ENCODE data around the gene SMYD3.

The SMYD3 gene

GRCh38 chr1:245956225-245956624 lies 550.9 kb downstream of the SMYD3 start:
- no peak overlapping the region for H3K4me2 ChIP-seq (ENCODE audit: low read length, poor library complexity, severe bottlenecking)
- H2BK5ac ChIP-seq (ENCODE audit: low read depth, low read length, poor library complexity, severe bottlenecking) = no peak overlapping the region
- H3K23ac ChIP-seq (ENCODE audit: low read length in 2 of 2) = no peak overlapping the region
- WGBS = 81% methylated on average over 4 of the region's 4 CpGs
- H3K4me3 ChIP-seq (ENCODE audit: insufficient read depth in 1 of 2, low read depth in 1 of 2, low read length in 2 of 2) = no peak overlapping the region
- H4K91ac ChIP-seq (ENCODE audit: low read length) = no peak overlapping the region
- no peak for DNase-seq
- no peak overlapping the region for H3K9ac ChIP-seq (ENCODE audit: low read length)
- peak overlapping the region in 1 of 2 experiments; percentile 28 for H3K18ac ChIP-seq (ENCODE audit: low read depth in 1 of 2, low read length in 2 of 2)
- H4K8ac ChIP-seq (ENCODE audit: low read length) = no peak overlapping the region
- no peak overlapping the region for H2AK5ac ChIP-seq (ENCODE audit: low read length, severe bottlenecking)
- H3K27ac ChIP-seq (ENCODE audit: low read length, poor library complexity, severe bottlenecking) = no peak overlapping the region
- no peaks in the 10 kb centered on the region for H3K36me3 ChIP-seq (ENCODE audit: control insufficient read depth in 1 of 2, insufficient read depth in 2 of 2, low read depth in 1 of 2, low read length in 2 of 2)
- H2AFZ ChIP-seq (ENCODE audit: low read depth, low read length) = no peak overlapping the region
- no peaks in the 10 kb centered on the region for H3K79me1 ChIP-seq (replicated peaks; ENCODE audit: low read length, poor library complexity, severe bottlenecking)
- H3K27me3 ChIP-seq (ENCODE audit: control insufficient read depth in 1 of 2, insufficient read depth in 1 of 2, low read length in 2 of 2) = no peaks in the 10 kb centered on the region
- H2BK12ac ChIP-seq (ENCODE audit: low read length in 2 of 2) = peak overlapping the region; percentile 38 to 94
- H3K9me3 ChIP-seq (ENCODE audit: control insufficient read depth, low read length) = no peaks in the 10 kb centered on the region
- no peak overlapping the region for H2BK15ac ChIP-seq (ENCODE audit: low read depth, poor library complexity, severe bottlenecking)
- H3K14ac ChIP-seq (ENCODE audit: low read length in 2 of 2) = no peak overlapping the region
- H3K4me1 ChIP-seq (ENCODE audit: control insufficient read depth, insufficient read depth, low read depth, low read length) = peaks cover 3% of the 10 kb centered on the region
- H3K4ac ChIP-seq (ENCODE audit: low read depth in 1 of 2, low read length in 2 of 2) = peak overlapping the region in 1 of 2 experiments; percentile 76
- H2BK120ac ChIP-seq (ENCODE audit: low read depth, low read length) = no peak overlapping the region

- Histone ChIP-seq H3K23ac (ENCODE audit: low read length in 2 of 2) (no peak overlapping the region), H3K18ac (ENCODE audit: low read depth in 1 of 2, low read length in 2 of 2) (peak overlapping the region; percentile 57 to 71), H3K36me3 (ENCODE audit: control insufficient read depth in 1 of 2, insufficient read depth in 2 of 2, low read depth in 1 of 2, low read length in 2 of 2) (peaks cover 0 to 1% of the 10 kb centered on the region in 2 experiments), H3K14ac (ENCODE audit: low read length in 2 of 2) (no peak overlapping the region), H4K91ac (ENCODE audit: low read length) (no peak overlapping the region), H3K4ac (ENCODE audit: low read depth in 1 of 2, low read length in 2 of 2) (peak overlapping the region in 1 of 2 experiments; percentile 64), H3K4me3 (ENCODE audit: insufficient read depth in 1 of 2, low read depth in 1 of 2, low read length in 2 of 2) (peak overlapping the region in 1 of 2 experiments; percentile 74), H3K4me1 (ENCODE audit: control insufficient read depth, insufficient read depth, low read depth, low read length) (peaks cover 4% of the 10 kb centered on the region), H2AFZ (ENCODE audit: low read depth, low read length) (no peak overlapping the region), H3K9me3 (ENCODE audit: control insufficient read depth, low read length) (no peaks in the 10 kb centered on the region), H2BK5ac (ENCODE audit: low read depth, low read length, poor library complexity, severe bottlenecking) (no peak overlapping the region), H2BK12ac (ENCODE audit: low read length in 2 of 2) (peak overlapping the region in 1 of 2 experiments; percentile 87), H3K9ac (ENCODE audit: low read length) (peak overlapping the region; percentile 91), H3K79me1 (replicated peaks; ENCODE audit: low read length, poor library complexity, severe bottlenecking) (peaks cover 4% of the 10 kb centered on the region), H2BK120ac (ENCODE audit: low read depth, low read length) (no peak overlapping the region), H2AK5ac (ENCODE audit: low read length, severe bottlenecking) (no peak overlapping the region), H4K8ac (ENCODE audit: low read length) (no peak overlapping the region), H3K4me2 (ENCODE audit: low read length, poor library complexity, severe bottlenecking) (no peak overlapping the region), H2BK15ac (ENCODE audit: low read depth, poor library complexity, severe bottlenecking) (no peak overlapping the region), H3K27me3 (ENCODE audit: control insufficient read depth in 1 of 2, insufficient read depth in 1 of 2, low read length in 2 of 2) (no peaks in the 10 kb centered on the region), H3K27ac (ENCODE audit: low read length, poor library complexity, severe bottlenecking) (no peak overlapping the region)
- peak; percentile 56 for DNase-seq
- WGBS = 76% methylated on average over 6 of the region's 8 CpGs
Observed at GRCh38 chr1:245953876-245954660, 553.0 kb downstream of the SMYD3 start.

GRCh38 chr1:245952383-245953026 lies 554.6 kb downstream of the SMYD3 start:
- Histone ChIP-seq H3K14ac (ENCODE audit: low read length in 2 of 2) (no peak overlapping the region), H3K27me3 (ENCODE audit: control insufficient read depth in 1 of 2, insufficient read depth in 1 of 2, low read length in 2 of 2) (no peaks in the 10 kb centered on the region), H3K4me3 (ENCODE audit: insufficient read depth in 1 of 2, low read depth in 1 of 2, low read length in 2 of 2) (no peak overlapping the region), H3K18ac (ENCODE audit: low read depth in 1 of 2, low read length in 2 of 2) (peak overlapping the region in 1 of 2 experiments; percentile 0), H3K9me3 (ENCODE audit: control insufficient read depth, low read length) (no peaks in the 10 kb centered on the region), H2AFZ (ENCODE audit: low read depth, low read length) (no peak overlapping the region), H3K23ac (ENCODE audit: low read length in 2 of 2) (no peak overlapping the region), H2BK120ac (ENCODE audit: low read depth, low read length) (peak overlapping the region; percentile 54), H3K4ac (ENCODE audit: low read depth in 1 of 2, low read length in 2 of 2) (no peak overlapping the region), H3K27ac (ENCODE audit: low read length, poor library complexity, severe bottlenecking) (no peak overlapping the region), H3K4me2 (ENCODE audit: low read length, poor library complexity, severe bottlenecking) (no peak overlapping the region), H3K36me3 (ENCODE audit: control insufficient read depth in 1 of 2, insufficient read depth in 2 of 2, low read depth in 1 of 2, low read length in 2 of 2) (peaks cover 0 to 3% of the 10 kb centered on the region in 2 experiments), H4K8ac (ENCODE audit: low read length) (no peak overlapping the region), H3K9ac (ENCODE audit: low read length) (peak overlapping the region; percentile 91), H2AK5ac (ENCODE audit: low read length, severe bottlenecking) (no peak overlapping the region), H2BK12ac (ENCODE audit: low read length in 2 of 2) (no peak overlapping the region), H3K79me1 (replicated peaks; ENCODE audit: low read length, poor library complexity, severe bottlenecking) (peaks cover 11% of the 10 kb centered on the region), H2BK15ac (ENCODE audit: low read depth, poor library complexity, severe bottlenecking) (no peak overlapping the region), H3K4me1 (ENCODE audit: control insufficient read depth, insufficient read depth, low read depth, low read length) (peaks cover 5% of the 10 kb centered on the region), H2BK5ac (ENCODE audit: low read depth, low read length, poor library complexity, severe bottlenecking) (no peak overlapping the region), H4K91ac (ENCODE audit: low read length) (no peak overlapping the region)
- DNase-seq = no peak
- WGBS = 98% methylated on average over 7 of the region's 7 CpGs

GRCh38 chr1:245948786-245949185 lies 558.3 kb downstream of the SMYD3 start:
- Histone ChIP-seq H3K27me3 (ENCODE audit: control insufficient read depth in 1 of 2, insufficient read depth in 1 of 2, low read length in 2 of 2) (no peaks in the 10 kb centered on the region), H2BK15ac (ENCODE audit: low read depth, poor library complexity, severe bottlenecking) (peak overlapping the region; percentile 3), H3K4me3 (ENCODE audit: insufficient read depth in 1 of 2, low read depth in 1 of 2, low read length in 2 of 2) (peak overlapping the region in 1 of 2 experiments; percentile 27)

More at GRCh38 chr1:245948786-245949185, 558.3 kb downstream of the SMYD3 start:
- Histone ChIP-seq H3K27ac (ENCODE audit: low read length, poor library complexity, severe bottlenecking) (no peak overlapping the region), H4K91ac (ENCODE audit: low read length) (peak overlapping the region; percentile 23), H2AFZ (ENCODE audit: low read depth, low read length) (no peak overlapping the region), H2AK5ac (ENCODE audit: low read length, severe bottlenecking) (no peak overlapping the region), H4K8ac (ENCODE audit: low read length) (peak overlapping the region; percentile 69), H2BK12ac (ENCODE audit: low read length in 2 of 2) (peak overlapping the region; percentile 37 to 77), H3K18ac (ENCODE audit: low read depth in 1 of 2, low read length in 2 of 2) (peak overlapping the region; percentile 35 to 59), H3K14ac (ENCODE audit: low read length in 2 of 2) (peak overlapping the region in 1 of 2 experiments; percentile 9), H3K9me3 (ENCODE audit: control insufficient read depth, low read length) (no peaks in the 10 kb centered on the region), H3K36me3 (ENCODE audit: control insufficient read depth in 1 of 2, insufficient read depth in 2 of 2, low read depth in 1 of 2, low read length in 2 of 2) (peaks cover 0 to 3% of the 10 kb centered on the region in 2 experiments), H2BK120ac (ENCODE audit: low read depth, low read length) (no peak overlapping the region), H3K4me1 (ENCODE audit: control insufficient read depth, insufficient read depth, low read depth, low read length) (peaks cover 3% of the 10 kb centered on the region), H3K9ac (ENCODE audit: low read length) (no peak overlapping the region), H3K4me2 (ENCODE audit: low read length, poor library complexity, severe bottlenecking) (no peak overlapping the region), H3K79me1 (replicated peaks; ENCODE audit: low read length, poor library complexity, severe bottlenecking) (peaks cover 14% of the 10 kb centered on the region), H3K23ac (ENCODE audit: low read length in 2 of 2) (no peak overlapping the region), H3K4ac (ENCODE audit: low read depth in 1 of 2, low read length in 2 of 2) (peak overlapping the region in 1 of 2 experiments; percentile 60), H2BK5ac (ENCODE audit: low read depth, low read length, poor library complexity, severe bottlenecking) (no peak overlapping the region)
- 98% methylated on average over 7 of the region's 7 CpGs for WGBS
- DNase-seq = no peak
